Muscle of back (tissue), 11 donors: ENCODE results near the gene PCDHGC5. TPM values are rescaled to one million over a fixed set of nuclear protein-coding genes. Genes with fewer than 3 reads are reported as not detected.

ENCODE experiments used
- DNase-seq, 3 donors: peaks; one replicate each; pipeline versions ENCODE4 v3.0.0 to v3.0.0-alpha.2; 2013
- polyA plus RNA-seq, 10 donors: library from polyadenylated mRNA; unstranded; fragments of 120-200 nt; gene quantifications; one replicate each; pipeline ENCODE4 v1.2.1, GENCODE V29; 2013; ENCODE audit not compliant: insufficient read length in 10 of 10

PCDHGC5 gene
- polyA plus RNA-seq, 10 donors: 0.25 to 1.4 (median 0.44) TPM

DNA sequence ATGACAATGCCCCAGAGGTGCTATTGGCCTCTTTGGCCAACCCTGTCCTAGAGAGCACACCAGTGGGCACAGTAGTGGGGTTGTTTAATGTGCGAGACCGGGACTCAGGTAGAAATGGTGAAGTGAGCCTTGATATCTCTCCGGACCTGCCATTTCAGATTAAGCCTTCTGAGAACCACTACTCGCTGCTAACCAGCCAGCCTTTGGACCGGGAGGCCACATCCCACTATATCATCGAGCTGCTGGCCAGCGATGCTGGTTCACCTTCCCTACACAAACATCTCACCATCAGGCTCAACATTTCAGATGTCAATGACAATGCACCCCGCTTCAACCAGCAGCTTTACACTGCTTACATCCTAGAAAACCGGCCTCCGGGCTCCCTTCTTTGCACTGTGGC, 1.4 kb downstream of the PCDHGC5 start:
- DNase-seq: no peak

DNA sequence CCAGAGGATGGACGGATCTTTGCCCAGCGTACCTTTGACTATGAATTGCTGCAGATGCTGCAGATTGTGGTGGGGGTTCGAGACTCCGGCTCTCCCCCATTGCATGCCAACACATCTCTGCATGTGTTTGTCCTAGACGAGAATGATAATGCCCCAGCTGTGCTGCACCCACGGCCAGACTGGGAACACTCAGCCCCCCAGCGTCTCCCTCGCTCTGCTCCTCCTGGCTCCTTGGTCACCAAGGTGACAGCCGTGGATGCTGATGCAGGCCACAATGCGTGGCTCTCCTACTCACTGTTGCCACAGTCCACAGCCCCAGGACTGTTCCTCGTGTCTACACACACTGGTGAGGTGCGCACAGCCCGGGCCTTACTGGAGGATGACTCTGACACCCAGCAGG, 1.9 kb downstream of the PCDHGC5 start:
- no peak for DNase-seq

DNA sequence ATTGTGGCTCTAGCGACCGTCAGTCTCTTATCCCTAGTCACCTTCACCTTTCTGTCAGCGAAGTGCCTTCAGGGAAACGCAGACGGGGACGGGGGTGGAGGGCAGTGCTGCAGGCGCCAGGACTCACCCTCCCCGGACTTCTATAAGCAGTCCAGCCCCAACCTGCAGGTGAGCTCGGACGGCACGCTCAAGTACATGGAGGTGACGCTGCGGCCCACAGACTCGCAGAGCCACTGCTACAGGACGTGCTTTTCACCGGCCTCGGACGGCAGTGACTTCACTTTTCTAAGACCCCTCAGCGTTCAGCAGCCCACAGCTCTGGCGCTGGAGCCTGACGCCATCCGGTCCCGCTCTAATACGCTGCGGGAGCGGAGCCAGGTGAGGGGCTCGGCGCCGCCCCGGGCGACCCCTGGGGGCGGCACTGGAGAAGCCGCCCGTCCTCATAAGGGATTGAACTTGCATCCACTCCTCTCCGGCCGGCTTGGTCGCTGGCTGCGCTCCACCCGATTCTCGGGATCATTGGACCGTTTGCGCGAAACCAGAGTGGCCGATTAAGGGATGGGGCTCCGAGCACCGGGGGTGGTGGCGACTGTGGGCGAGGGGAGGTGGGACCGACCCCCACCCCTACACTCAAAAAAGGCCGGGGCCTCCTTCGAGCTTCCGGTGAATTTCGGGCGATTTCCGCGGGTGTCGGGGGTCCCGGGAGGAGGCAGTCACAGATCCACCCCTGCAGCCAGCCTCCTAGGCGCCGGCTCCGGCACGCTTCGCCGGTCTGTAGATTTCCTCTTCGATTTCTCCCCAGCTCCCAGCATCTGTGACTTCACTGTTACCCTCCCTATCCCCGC, 2.7 kb downstream of the PCDHGC5 start:
- no peak for DNase-seq

DNA sequence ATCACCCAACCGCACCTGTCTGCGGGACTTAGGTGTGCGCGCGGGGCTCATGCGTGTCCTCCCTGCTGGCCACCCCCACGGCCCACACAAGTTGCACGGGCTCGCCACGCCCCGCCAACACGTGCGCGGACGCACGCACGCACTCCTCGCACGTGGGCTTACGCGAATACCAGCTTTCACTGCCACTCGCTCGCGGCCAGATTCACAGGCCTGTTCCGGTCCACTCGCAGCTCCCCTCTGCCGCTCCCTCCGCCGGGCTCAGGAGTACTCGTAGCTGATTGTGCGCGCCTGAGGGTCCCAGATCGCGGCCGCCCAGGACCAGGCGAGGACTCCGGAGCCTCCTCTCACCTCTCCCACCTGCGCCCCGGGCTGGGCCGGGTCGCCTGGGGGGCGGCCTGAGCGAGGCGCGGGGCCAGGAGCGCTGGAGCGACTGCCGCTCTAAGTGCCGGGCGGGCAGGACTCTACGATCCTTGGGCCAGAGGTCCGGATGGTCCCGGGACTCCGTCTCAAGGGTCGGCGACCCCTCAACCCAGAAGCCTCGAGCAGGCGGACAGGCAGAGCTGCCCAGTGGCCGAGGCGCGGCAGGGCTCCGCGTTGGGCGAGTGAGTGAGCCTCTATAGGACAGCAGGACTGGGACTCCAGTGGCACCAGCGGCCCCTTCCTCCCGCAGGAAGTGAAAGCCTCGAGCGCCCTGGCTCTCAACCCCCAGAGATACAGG, 3.4 kb downstream of the PCDHGC5 start:
- no peak for DNase-seq

DNA sequence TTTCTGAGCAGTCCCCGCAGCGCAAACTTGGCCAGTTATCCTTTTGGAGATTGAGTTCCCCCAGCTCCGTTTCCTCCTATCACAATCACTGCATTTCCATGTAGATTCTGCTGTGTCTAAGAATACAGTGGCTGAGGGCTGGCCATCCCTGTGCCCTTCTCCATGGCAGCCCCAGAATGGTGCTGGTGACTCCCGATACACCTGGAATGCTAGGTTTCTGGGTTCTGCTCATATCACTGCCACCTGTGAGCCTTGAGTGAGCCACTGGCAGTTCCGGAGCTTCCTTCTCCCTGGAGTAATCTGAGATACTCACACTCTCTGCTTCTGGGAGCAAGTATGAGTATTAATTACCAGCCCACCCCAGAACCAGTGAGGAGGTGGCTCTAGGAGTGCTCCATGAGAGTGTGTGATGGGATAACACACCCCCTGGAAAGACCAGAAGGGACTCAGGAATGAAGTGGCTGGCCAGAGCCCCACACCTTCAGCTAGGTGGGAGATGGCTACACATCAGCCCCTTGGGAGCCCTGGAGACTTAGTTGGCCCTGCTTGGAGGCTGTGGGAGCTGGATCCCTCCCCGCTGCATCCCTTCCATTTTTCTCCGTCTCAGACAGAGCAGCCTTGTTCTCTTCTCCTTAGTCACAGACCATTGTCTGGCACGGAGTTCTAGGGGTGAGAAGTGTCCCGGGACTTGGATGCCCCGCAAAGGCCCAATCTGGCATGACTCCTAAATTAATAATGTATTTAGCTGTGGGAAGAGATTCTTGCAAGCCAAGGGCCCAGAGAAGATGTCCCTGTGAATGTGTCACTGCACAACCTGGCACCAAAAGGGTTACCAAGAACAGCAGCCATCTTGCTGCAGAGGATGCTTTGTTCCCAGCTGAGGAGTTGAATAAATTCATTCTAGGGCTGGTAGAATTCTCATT, 4.9 kb downstream of the PCDHGC5 start:
- no peak for DNase-seq

DNA sequence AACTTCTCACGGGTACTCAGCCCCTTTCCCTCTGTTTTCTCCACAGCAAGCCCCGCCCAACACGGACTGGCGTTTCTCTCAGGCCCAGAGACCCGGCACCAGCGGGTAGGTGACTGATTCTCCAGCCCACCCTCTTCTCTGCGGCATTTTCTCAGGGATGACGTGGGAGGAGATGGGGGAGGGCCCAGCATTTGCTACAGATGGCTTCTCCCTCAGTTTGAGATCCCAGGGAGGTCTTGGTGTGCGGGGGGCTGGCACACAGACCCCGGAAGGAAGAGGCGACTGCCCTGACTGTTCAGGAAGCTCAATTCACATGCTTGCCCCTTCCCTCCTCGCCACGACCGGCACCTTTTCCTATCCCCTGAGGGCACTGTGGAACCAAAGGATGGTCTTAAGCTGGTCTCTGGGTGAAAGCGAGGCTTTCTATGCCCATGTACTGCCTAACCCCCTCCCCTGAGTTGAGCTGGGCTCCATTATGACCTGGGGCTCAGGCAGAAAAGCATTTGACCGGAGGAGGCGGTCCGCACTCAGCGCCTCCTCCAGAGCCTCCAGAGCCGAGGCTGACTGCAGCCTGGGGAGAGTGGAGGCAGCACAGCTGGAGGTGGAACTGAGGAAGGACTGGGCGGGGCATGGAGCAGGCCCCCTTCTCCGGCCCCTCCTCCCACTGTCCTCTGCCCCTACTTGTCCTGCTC, 6.0 kb downstream of the PCDHGC5 start:
- no peak for DNase-seq

DNA sequence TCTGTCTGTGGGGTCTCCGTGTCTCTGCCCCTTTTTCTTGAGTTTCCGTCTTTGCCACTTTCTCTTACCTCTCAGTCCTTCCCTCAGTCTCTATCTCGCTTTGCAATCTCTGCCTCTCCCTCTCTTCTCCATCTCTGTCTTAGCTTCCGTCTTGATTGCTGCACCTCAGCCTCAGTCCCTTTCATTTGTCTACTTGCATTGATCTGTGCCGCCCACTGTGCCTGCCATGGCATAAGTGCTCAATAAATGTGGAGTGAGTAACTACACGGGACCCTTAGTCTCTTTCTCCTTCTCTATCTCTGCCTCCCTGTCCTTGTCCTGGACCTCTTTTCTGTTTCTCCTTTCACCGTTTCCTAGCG, 6.6 kb downstream of the PCDHGC5 start:
- DNase-seq: no peak

DNA sequence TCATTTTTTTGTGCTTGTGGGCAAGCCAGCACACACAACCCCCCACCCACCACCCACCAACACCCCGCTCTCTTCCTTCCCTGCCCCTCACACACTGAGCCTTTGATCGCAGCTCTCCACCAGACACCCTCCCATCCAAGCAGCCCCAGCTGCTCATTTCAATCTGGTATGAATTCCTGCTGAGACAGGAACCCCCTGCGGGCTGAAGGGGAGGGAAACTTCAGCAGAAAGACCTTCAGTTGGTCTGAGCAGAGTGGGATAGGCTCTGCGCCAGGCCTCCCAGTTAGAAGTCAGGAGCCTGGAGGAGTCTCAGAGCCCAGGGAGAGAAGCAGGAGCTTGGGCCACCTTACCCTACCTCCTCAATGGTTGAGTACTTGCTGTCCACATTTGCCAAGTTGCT, 7.2 kb downstream of the PCDHGC5 start:
- DNase-seq: peak; percentile 56 to 85 (median 69)

DNA sequence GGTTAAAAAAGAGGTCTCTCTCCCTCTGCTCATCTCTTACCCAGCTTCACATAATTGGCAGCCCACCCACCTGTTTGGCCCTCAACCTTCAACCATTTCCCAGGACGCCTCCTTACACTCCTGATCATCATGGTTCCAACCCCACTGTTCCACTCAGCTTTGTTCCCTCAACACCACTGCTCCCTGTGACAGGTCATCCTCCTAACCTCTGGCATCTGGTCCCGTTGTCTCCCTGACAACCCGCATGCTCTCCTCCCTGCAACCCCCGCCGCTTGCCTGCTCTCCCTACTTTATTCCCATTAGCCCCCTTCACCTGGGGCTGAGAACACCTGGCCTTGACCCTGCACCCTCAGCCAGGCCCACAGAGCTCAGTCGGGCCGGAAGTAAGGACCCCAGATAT, 12.9 kb downstream of the PCDHGC5 start:
- DNase-seq: no peak

DNA sequence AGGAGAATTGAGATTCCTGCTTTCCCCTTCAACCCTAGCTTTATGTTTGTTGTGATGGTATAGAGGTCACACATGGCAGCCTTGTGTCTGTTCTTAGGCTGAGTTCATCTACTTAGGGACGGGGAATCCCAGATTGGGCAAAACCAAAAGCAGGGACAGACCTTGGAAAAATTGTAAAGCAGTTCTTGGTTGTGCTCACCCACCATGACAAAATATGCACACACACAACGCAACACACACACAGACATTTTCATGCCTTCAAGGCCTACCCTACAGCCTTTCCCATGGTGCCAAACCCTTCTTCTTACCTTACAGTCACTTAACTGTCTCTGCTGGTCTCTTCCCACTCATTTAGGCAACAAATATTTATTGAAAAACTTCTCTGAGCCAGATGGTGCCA, 14.8 kb downstream of the PCDHGC5 start:
- DNase-seq: no peak

DNA sequence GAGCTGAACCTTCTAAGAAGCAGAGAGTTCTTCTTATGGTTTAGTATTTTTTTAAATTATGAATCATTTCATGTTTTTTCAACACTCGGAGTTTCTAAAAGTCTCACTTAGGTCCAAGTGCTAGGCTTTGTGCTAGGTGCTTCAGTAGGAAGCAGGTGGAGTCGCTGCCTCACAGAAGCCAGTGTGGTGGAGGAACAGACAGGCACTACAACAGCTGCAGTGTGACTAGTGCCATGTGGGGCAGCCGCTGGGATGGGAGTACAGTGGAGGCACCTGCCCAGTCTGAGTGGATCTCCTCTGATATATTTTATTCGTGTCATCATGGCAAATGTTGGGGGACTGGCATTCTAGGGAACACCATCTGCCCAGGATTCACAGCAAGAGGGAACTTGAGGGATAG, 15.3 kb downstream of the PCDHGC5 start:
- DNase-seq: no peak

DNA sequence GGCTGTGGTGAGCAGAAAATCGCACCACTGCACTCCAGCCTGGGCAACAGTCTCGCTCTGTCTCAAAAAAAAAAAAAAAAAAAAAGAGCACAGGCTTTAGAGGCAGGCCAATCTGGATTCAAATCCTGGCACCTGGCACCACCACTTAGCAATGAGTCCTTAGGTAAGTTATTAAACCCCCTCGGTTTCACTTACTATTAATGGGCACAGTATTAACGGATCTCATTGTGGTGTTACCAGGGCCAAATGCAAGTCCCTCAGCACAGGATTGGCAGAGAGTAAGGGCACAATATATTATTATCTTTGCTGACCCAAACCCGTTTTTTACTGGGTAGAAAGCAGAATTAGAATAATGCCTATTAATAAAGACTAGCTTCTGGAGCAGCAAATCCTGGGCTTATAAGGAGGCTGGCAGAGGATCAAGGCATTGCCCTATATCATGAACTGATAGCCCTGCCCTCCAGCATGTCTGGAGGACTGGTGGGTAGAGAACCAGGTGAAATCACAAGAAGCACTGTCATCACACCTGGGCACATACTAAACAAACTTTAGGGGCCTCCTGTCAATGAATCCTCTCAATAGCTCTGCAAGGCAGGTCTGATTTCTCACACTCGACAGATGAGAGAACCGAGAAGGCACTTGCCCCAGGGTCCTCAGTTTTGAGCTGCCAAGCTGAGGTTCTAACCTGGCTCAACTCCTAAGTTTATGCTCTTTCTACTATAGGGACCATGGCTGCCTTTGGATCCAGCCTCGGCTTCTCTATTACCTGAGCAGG, 17.7 kb downstream of the PCDHGC5 start:
- no peak for DNase-seq

DNA sequence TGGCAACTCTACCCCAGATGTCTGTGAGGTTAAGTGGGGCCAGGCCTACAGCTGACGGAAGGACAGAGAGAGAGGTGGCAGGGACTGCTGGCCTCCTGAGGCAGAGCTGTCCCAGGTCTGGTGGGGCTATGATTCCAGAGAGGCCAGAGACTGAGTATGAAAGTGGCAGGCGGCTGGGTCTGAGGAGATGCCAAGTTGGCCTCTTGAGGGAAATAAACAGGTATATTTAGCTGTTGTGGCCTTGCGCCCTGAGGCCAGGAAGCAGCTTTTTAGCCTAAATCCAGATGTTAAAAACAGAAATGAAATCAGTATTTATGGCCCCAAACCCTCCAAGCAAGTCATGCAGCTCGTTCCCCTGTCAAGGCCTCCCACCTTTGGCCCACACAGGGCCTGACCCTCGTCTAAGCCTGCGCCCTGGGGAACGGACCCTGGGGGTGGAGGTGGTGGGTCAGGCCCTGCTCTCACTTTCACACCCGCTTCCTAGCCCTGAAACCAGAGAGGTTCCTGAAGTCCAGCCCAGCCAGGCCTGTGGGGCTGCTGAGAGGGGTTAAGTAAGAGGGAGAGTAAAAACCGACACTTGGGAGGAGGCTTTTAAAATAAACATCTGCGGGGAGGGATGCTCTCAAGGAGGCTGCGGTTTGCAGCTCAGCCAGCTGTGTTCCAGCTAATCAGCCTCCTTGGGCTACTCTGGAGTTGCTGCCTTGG, 18.7 kb downstream of the PCDHGC5 start:
- DNase-seq: peak; percentile 67 to 95 (median 76)

DNA sequence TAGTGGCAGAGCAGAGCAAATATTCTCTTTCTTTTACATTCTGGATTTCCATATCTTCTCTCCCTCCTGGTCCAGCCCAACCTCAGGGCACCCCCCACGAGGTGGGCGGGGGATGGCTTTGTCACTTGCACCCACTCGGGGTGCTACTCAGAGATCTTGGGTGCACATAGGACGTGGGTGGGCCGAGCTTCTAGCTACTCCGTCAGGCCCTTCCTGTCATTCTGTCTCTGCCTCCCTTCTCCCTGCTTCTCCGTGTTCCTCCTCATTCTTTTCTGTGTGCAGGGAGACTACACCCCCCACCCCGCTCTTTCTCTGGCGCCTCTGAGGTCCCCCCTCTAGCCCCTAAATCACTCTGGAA, 19.5 kb downstream of the PCDHGC5 start:
- DNase-seq: peak in 1 of 3 donors; percentile 83

DNA sequence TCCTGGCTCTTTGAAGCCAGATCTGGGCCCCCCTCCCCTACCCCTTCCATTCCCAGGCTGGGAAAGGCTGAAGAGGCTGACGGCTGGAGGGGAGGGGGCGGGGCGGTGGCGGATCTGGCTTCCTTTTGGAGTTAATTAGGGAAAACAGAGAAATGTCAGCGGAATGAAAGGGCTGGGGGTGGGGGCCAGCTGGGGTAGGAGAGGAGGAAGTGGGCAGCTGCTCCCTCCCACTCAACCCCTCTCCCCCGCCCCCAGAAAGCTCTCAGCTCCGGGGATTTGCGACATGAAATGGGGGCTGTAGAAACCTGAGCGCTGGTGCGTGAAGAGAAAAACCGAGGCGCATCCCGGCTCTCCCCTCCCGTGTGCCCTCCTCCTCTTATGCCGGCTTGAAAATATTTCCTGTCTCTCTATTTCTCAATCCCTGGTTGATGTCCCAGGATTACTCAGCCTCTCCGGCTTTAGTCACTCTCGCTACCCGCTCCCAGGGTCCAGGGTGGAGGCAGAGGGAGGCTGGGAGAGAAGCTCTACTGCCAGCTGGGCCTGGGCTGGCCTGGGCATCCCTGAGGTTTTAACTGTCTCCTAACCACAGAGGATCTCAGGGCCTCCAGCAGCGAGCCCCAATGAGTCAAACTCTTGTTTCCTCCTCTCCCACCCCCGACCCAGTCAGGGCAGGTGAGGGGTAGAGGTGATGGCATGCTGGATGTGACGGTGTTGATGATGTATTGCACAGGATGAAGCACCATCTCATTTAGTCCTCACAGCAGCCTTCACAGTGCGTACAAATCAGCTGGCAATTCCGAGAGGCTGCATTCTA, 20.1 kb downstream of the PCDHGC5 start:
- DNase-seq: peak; percentile 70 to 94 (median 86)

DNA sequence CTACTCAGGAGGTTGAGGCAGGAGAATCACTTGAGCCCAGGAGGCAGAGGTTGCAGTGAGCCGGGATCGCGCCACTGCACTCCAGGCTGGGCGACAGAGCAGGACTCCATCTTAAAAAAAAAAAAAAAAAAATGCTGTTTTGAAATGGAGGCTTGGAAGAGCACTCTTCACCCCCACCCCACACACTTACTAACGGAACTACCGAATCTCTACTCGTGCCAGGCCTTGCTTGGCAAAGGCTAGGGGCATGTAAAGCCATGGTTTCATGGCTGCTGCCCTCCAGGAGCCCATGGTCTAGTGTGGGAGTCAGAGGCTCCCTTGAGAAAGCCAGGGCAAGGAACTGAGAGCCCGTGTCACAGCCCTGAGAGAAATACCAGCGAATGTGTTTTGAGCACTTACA, 21.3 kb downstream of the PCDHGC5 start:
- DNase-seq: no peak

DNA sequence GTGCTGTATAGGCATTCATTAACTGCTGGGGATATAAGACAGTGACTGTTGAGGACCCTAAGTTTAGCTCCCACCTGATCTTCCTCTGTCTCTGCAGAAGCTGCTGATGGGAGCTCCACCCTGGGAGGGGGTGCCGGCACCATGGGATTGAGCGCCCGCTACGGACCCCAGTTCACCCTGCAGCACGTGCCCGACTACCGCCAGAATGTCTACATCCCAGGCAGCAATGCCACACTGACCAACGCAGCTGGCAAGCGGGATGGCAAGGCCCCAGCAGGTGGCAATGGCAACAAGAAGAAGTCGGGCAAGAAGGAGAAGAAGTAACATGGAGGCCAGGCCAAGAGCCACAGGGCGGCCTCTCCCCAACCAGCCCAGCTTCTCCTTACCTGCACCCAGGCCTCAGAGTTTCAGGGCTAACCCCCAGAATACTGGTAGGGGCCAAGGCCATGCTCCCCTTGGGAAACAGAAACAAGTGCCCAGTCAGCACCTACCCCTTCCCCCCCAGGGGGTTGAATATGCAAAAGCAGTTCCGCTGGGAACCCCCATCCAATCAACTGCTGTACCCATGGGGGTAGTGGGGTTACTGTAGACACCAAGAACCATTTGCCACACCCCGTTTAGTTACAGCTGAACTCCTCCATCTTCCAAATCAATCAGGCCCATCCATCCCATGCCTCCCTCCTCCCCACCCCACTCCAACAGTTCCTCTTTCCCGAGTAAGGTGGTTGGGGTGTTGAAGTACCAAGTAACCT, 22.1 kb downstream of the PCDHGC5 start:
- no peak for DNase-seq

DNA sequence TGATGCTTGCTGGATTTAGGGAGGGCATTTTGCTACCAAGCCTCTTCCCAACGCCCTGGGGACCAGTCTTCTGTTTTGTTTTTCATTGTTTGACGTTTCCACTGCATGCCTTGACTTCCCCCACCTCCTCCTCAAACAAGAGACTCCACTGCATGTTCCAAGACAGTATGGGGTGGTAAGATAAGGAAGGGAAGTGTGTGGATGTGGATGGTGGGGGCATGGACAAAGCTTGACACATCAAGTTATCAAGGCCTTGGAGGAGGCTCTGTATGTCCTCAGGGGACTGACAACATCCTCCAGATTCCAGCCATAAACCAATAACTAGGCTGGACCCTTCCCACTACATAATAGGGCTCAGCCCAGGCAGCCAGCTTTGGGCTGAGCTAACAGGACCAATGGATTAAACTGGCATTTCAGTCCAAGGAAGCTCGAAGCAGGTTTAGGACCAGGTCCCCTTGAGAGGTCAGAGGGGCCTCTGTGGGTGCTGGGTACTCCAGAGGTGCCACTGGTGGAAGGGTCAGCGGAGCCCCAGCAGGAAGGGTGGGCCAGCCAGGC, 23.0 kb downstream of the PCDHGC5 start:
- no peak for DNase-seq
